H1 (cell line): ENCODE data around the gene BTF3L4. TPM values are rescaled to one million over a fixed set of nuclear protein-coding genes. Genes with fewer than 3 reads are reported as not detected.

Source experiments
- CHD7 ChIP-seq: fragments of 300-600 bp; sonication (generic); IDR thresholded peaks from 2 replicates; pipeline ENCODE4 v1.7.1; 2012; ENCODE audit warnings: low read length, moderate library complexity, mild to moderate bottlenecking, inconsistent platforms; ENCODE audit not compliant: insufficient replicate concordance
- SP1 ChIP-seq: IDR thresholded peaks from 2 replicates; pipeline ENCODE4 v1.6.1; 2011; ENCODE audit warnings: low read depth, low read length
- polyA plus RNA-seq, 7 experiments: library from polyadenylated mRNA; depleted of rRNA in 3 of 7; stranded (reverse) in 5 of 7; unstranded in 2 of 7; fragments of >200 nt in 5 of 7; fragments of 200-250 nt in 2 of 7; gene quantifications; 1 replicate in 5 of 7; 2 replicates in 1 of 7; 4 replicates in 1 of 7; pipeline versions ENCODE4 v1.2.1 to v1.2.3, GENCODE V29; 2011 to 2013; ENCODE audit warnings: missing spikeins in 2 of 7, mixed read lengths in 2 of 7
- total RNA-seq: library from RNA; stranded (reverse); fragmentation: NEBNext Ultra II Directional; extraction: Animal tissue kit (Norgen Biotek cat#: 25700); gene quantifications from 2 replicates; pipeline ENCODE4 v1.2.1, GENCODE V29; 2021

BTF3L4 gene
- total and polyA plus RNA-seq, 2 of the 8 experiments (the other 6 are each of a cell fraction or from before 2014, with no cell fraction given) = 76.1 to 98.3 TPM

- TF ChIP-seq CHD7 = no peak
- TF ChIP-seq SP1 = no peak
Observed at GRCh38 chr1:52096216-52096615, 40.1 kb downstream of the BTF3L4 start (continued).
